Esophagus squamous epithelium (tissue), 4 donors: ENCODE data around the gene GSTA4.

Experiments
- CTCF ChIP-seq, 6 experiments: fragments of 450-650 bp in 4 of 6; fragments of 200-600 bp in 2 of 6; sonication (generic) in 2 of 6; IDR thresholded peaks; one replicate each; pipeline ENCODE4 v1.5.1; 2016 to 2019; ENCODE audit warnings: antibody characterized with exemption in 6 of 6, mild to moderate bottlenecking in 4 of 6, moderate library complexity in 4 of 6
- POLR2A ChIP-seq, 4 donors: fragments of 450-650 bp; IDR thresholded peaks; one replicate each; pipeline ENCODE4 v1.6.1; 2017; ENCODE audit warnings: antibody characterized with exemption in 4 of 4, mild to moderate bottlenecking in 4 of 4, moderate library complexity in 3 of 4

- TF ChIP-seq CTCF (IDR thresholded peaks at IDR 0.05) (no peak), POLR2A (IDR thresholded peaks at IDR 0.05) (no peak)
These were observed 18.5 kb downstream of the GSTA4 start for GRCh38 chr6:52976591-52977035.
